Gastrocnemius medialis (tissue), 4 donors: ENCODE measurements around the gene GPA33.

Source experiments
- CTCF ChIP-seq, 5 experiments: fragments of 450-650 bp in 3 of 5; fragments of 200-600 bp in 2 of 5; sonication (generic) in 2 of 5; IDR thresholded peaks in 4 of 5; conservative IDR thresholded peaks in 1 of 5; 1 replicate in 4 of 5; 2 replicates in 1 of 5; pipeline ENCODE4 v1.5.1; 2016 to 2019; ENCODE audit warnings: antibody characterized with exemption in 5 of 5, mild to moderate bottlenecking in 3 of 5, moderate library complexity in 3 of 5
- POLR2A ChIP-seq, 2 donors: fragments of 450-650 bp; IDR thresholded peaks; one replicate each; pipeline ENCODE4 v1.6.1; 2017; ENCODE audit warnings: antibody characterized with exemption in 2 of 2, mild to moderate bottlenecking in 2 of 2, moderate library complexity in 2 of 2

- no peak for TF ChIP-seq CTCF (IDR thresholded peaks at IDR 0.05 in 4 of 5, conservative IDR thresholded peaks at IDR 0.05 in 1 of 5)
- TF ChIP-seq POLR2A (IDR thresholded peaks at IDR 0.05), result no peak
Measured at GRCh38 chr1:167121375-167122120, 31.4 kb upstream of the GPA33 start.
